HepG2 (cell line): ENCODE data around the gene C1GALT1. TPM values are rescaled to one million over a fixed set of nuclear protein-coding genes. Genes with fewer than 3 reads are reported as not detected.

Experiments
- ATF4 ChIP-seq, 2 experiments: fragments of 450-650 bp in 1 of 2; sonication (generic) in 1 of 2; formaldehyde crosslinking; IDR thresholded peaks; 2 replicates each; pipeline versions ENCODE4 v1.5.0 to v1.8.0; 2020 to 2022; ENCODE audit warnings: mild to moderate bottlenecking in 1 of 2, missing genetic modification reagents in 1 of 2
- ATM ChIP-seq: fragments of 450-650 bp; IDR thresholded peaks from 2 replicates; pipeline ENCODE4 v1.7.1; 2017; ENCODE audit warnings: mild to moderate bottlenecking, borderline replicate concordance
- CEBPG ChIP-seq: IDR thresholded peaks from 2 replicates; pipeline ENCODE4 v1.6.1; 2016
- CENPBD1 ChIP-seq: sonication (generic); formaldehyde crosslinking; IDR thresholded peaks from 2 replicates; pipeline ENCODE4 v1.8.0; 2022; ENCODE audit warnings: missing genetic modification reagents, low read depth, mild to moderate bottlenecking, borderline replicate concordance
- CREM ChIP-seq, 2 experiments: sonication (generic) in 1 of 2; formaldehyde crosslinking in 1 of 2; IDR thresholded peaks; 2 replicates each; pipeline versions ENCODE4 v1.4.0 to v1.6.1; 2016 to 2020; ENCODE audit warnings: antibody characterized with exemption in 1 of 2, mild to moderate bottlenecking in 1 of 2, missing genetic modification reagents in 1 of 2
- E2F2 ChIP-seq: sonication (generic); formaldehyde crosslinking; IDR thresholded peaks from 2 replicates; pipeline ENCODE4 v1.4.0; 2020; ENCODE audit warnings: missing genetic modification reagents, borderline replicate concordance
- ELK4 ChIP-seq: sonication (generic); formaldehyde crosslinking; IDR thresholded peaks from 2 replicates; pipeline ENCODE4 v1.9.0; 2021; ENCODE audit warnings: missing genetic modification reagents, borderline replicate concordance
- FOXA1 ChIP-seq, 2 experiments: fragments of 450-650 bp in 1 of 2; sonication (generic) in 1 of 2; formaldehyde crosslinking in 1 of 2; IDR thresholded peaks; 2 replicates each; pipeline versions ENCODE4 v1.4.0 to v1.6.1; 2016 to 2020; ENCODE audit warnings: missing genetic modification reagents in 1 of 2
- FOXP1 ChIP-seq, 2 experiments: fragments of 450-650 bp in 1 of 2; IDR thresholded peaks; 2 replicates each; pipeline ENCODE4 v1.6.1; 2017 to 2018; ENCODE audit warnings: antibody characterized with exemption in 1 of 2
- GATA4 ChIP-seq: sonication (generic); IDR thresholded peaks from 2 replicates; pipeline ENCODE4 v1.6.1; 2016; ENCODE audit warnings: antibody characterized with exemption, low read depth, borderline replicate concordance
- KLF15 ChIP-seq: sonication (generic); formaldehyde crosslinking; IDR thresholded peaks from 2 replicates; pipeline ENCODE4 v1.8.1; 2023; ENCODE audit warnings: borderline replicate concordance, mild to moderate bottlenecking, inconsistent platforms, missing genetic modification reagents, mixed read lengths
- NCOA2 ChIP-seq: sonication (generic); formaldehyde crosslinking; IDR thresholded peaks from 2 replicates; pipeline ENCODE4 v1.8.0; 2022; ENCODE audit warnings: inconsistent platforms
- POGZ ChIP-seq: sonication (generic); formaldehyde crosslinking; IDR thresholded peaks from 2 replicates; pipeline ENCODE4 v1.4.0; 2020; ENCODE audit warnings: mild to moderate bottlenecking, missing genetic modification reagents
- RARG ChIP-seq: sonication (generic); formaldehyde crosslinking; IDR thresholded peaks from 2 replicates; pipeline ENCODE4 v1.4.0; 2020; ENCODE audit warnings: low read depth, mild to moderate bottlenecking, missing genetic modification reagents
- SOX6 ChIP-seq, 2 experiments: fragments of 450-650 bp in 1 of 2; sonication (generic) in 1 of 2; formaldehyde crosslinking in 1 of 2; IDR thresholded peaks; 2 replicates each; pipeline versions ENCODE4 v1.4.0 to v1.6.1; 2017 to 2020; ENCODE audit warnings: antibody characterized with exemption in 1 of 2, mild to moderate bottlenecking in 1 of 2, missing genetic modification reagents in 1 of 2
- SYNCRIP ChIP-seq: fragments of 200-400 bp; formaldehyde crosslinking; IDR thresholded peaks from 2 replicates; pipeline ENCODE4 v1.6.1; 2018; ENCODE audit warnings: mild to moderate bottlenecking, low read depth, low read length; ENCODE audit not compliant: insufficient read depth
- THAP7 ChIP-seq: sonication (generic); formaldehyde crosslinking; IDR thresholded peaks from 2 replicates; pipeline ENCODE4 v1.8.1; 2023; ENCODE audit warnings: mild to moderate bottlenecking, missing genetic modification reagents
- TIGD3 ChIP-seq: sonication (generic); formaldehyde crosslinking; IDR thresholded peaks from 2 replicates; pipeline ENCODE4 v1.5.1; 2020; ENCODE audit warnings: mild to moderate bottlenecking, missing genetic modification reagents, borderline replicate concordance
- ZNF232 ChIP-seq: sonication (generic); formaldehyde crosslinking; IDR thresholded peaks from 2 replicates; pipeline ENCODE4 v1.4.0; 2020; ENCODE audit warnings: missing genetic modification reagents, borderline replicate concordance
- ZNF317 ChIP-seq: sonication (generic); formaldehyde crosslinking; IDR thresholded peaks from 2 replicates; pipeline ENCODE4 v1.5.0; 2020; ENCODE audit warnings: mild to moderate bottlenecking, missing genetic modification reagents
- ZNF513 ChIP-seq: sonication (generic); formaldehyde crosslinking; conservative IDR thresholded peaks from 2 replicates; pipeline ENCODE4 v1.5.0; 2020; ENCODE audit warnings: missing genetic modification reagents
- polyA plus RNA-seq, 8 experiments: library from polyadenylated mRNA; depleted of rRNA in 3 of 8; stranded (reverse) in 7 of 8; unstranded in 1 of 8; fragments of >200 nt; fragmentation: Illumina TruSeq in 4 of 8; extraction: Trizol in 4 of 8; gene quantifications; 2 replicates each; pipeline versions ENCODE4 v1.2.1 to v1.2.3, GENCODE V29; 2011 to 2016; ENCODE audit warnings: low read depth in 4 of 8, missing spikeins in 1 of 8, mixed read lengths in 1 of 8; ENCODE audit not compliant: insufficient read depth in 1 of 8
- total RNA-seq, 5 experiments: library from RNA; depleted of rRNA; stranded (reverse); fragments of >200 nt; fragmentation: Illumina TruSeq; extraction: Trizol; gene quantifications; 2 replicates each; pipeline ENCODE4 v1.2.3, GENCODE V29; 2016; ENCODE audit warnings: low read depth in 1 of 5

Gene C1GALT1
- total and polyA plus RNA-seq, 2 of the 13 experiments (the other 11 are each of a cell fraction or from before 2014, with no cell fraction given) = 57.1 to 65.9 TPM

- TF ChIP-seq ZNF232 (CRISPR knock-in tag) = no peak
- no peak for TF ChIP-seq ZNF317 (CRISPR knock-in tag)
- TF ChIP-seq FOXA1 (IDR thresholded peaks at IDR 0.05) = peak; percentile 65
- TF ChIP-seq FOXA1 (CRISPR knock-in tag; IDR thresholded peaks at IDR 0.05) = peak; percentile 73
- no peak for TF ChIP-seq THAP7 (CRISPR knock-in tag)
- TF ChIP-seq CEBPG (CRISPR knock-in tag) = peak; percentile 45
- TF ChIP-seq CENPBD1 (CRISPR knock-in tag) = no peak
- no peak for TF ChIP-seq RARG
- no peak for TF ChIP-seq ELK4 (CRISPR knock-in tag)
- TF ChIP-seq POGZ (CRISPR knock-in tag) = no peak
- 0 out of 2 replicates have a peak, but pooled peaks have one; percentile 6 for TF ChIP-seq FOXP1 (IDR thresholded peaks at IDR 0.05)
- TF ChIP-seq FOXP1 (CRISPR knock-in tag; IDR thresholded peaks at IDR 0.05) = peak; percentile 81
- peak; percentile 67; the same call in 1 of the 2 replicates for TF ChIP-seq CREM (IDR thresholded peaks at IDR 0.05)
- no peak for TF ChIP-seq CREM (CRISPR knock-in tag; IDR thresholded peaks at IDR 0.05)
- TF ChIP-seq KLF15 (CRISPR knock-in tag) = no peak
- TF ChIP-seq SOX6 (IDR thresholded peaks at IDR 0.05) = no peak
- TF ChIP-seq SOX6 (CRISPR knock-in tag; IDR thresholded peaks at IDR 0.05) = peak; percentile 46; the same call in 1 of the 2 replicates
- TF ChIP-seq ZNF513 = no peak
- TF ChIP-seq SYNCRIP = no peak
- TF ChIP-seq ATM = no peak
- TF ChIP-seq ATF4 (CRISPR knock-in tag; IDR thresholded peaks at IDR 0.05) = peak in 1 of 2 experiments; percentile 72; a peak in 2 of 4 replicates
- TF ChIP-seq NCOA2 (CRISPR knock-in tag) = peak; percentile 55
- no peak for TF ChIP-seq E2F2
- TF ChIP-seq GATA4 = no peak
- no peak for TF ChIP-seq TIGD3 (CRISPR knock-in tag)
These were observed 8.2 kb upstream of the C1GALT1 start (continued) for GRCh38 chr7:7173956-7174632.
